HG03097 (cell line): ENCODE results near the gene HAO1.
"Not testable (repeated sequence)": the region's sequence is repeated elsewhere in the genome, so short reads cannot be mapped to it uniquely, and the experiment has no call there.

Experiments
- ATAC-seq: cut with Tn5 transposase; IDR thresholded peaks from one replicate; pipeline ENCODE4 v1.9.1; 2021; ENCODE audit not compliant: unreplicated experiment, low FRiP score

The HAO1 gene

DNA sequence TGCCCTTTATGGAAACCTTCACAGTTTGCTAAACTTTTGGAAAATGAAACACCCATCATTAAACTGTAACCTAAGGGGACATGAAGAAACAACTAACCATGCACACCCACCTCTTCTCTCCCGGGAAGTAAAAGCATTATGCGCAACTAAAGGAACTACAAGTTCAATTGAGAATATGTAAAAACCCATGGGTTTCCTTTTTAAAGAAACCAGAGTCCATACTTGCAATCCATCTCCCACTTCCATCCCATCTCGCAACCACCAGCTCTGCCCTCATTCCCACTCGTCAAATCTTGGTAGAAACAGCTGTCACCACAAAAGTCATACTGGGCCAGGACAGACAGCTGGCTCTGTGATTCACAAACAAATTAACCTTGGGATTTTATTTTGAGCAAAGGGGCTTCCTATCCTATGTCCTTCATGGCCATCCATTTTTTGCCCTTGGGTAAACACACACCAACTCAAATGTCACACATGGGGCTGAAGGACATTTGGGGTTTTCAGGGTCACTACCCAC, 81.5 kb downstream of the HAO1 start:
- no peak for ATAC-seq

DNA sequence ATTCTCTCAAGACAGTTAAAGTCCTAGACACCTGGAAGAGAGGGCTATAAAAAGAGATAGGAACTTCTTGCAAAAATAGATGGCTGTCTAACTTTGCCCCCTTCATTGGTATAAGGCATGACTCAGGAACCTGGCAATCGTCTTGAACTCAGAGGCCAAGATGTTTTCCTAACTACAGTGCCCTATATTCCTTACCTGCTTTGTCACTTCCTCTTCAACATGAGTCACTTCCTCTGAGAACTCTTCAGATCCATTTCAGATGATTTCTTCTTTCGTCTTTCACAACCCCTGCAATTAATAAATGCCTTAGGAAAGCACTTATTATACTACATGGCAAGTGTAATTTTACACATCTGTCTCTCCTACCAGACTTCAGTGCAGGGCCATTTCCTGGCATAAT, 83.5 kb downstream of the HAO1 start:
- no peak for ATAC-seq

DNA sequence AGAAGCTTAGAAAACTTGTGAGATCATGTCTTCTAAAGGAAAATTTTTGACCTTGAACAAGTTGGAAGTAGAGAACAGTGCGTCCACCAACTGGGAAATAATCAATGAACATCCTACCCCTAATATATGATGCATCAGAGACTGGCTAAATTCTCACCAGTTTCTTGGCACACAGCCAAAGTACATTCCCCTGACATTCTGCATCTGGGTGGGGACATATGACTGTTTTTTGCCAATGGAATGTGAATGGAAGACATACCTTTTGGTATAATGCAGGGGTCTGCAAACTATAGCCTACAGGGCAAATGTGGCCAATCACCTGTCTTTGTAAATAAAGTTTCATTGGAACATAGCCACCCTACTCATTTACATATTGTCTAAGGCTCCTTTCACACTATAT, 84.7 kb downstream of the HAO1 start:
- no peak for ATAC-seq

DNA sequence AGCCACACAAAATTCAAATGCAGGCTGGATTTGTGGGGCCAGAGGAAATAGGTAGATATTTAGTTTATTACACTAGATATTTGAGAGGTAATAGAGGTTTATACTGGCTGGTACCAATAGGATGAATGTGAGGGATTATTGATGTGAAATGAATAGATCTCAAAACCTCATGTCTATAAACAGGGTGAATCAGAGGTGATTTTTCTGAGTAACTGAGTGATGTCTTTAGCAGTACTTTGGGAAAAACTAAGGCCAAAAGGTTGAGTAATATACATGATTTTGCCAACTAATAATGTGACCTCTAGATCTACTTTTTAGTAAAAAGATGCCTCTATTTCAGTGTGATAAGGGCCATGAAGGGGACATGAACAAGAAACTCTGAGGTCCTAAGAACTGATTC, 86.8 kb downstream of the HAO1 start:
- ATAC-seq, result no peak

DNA sequence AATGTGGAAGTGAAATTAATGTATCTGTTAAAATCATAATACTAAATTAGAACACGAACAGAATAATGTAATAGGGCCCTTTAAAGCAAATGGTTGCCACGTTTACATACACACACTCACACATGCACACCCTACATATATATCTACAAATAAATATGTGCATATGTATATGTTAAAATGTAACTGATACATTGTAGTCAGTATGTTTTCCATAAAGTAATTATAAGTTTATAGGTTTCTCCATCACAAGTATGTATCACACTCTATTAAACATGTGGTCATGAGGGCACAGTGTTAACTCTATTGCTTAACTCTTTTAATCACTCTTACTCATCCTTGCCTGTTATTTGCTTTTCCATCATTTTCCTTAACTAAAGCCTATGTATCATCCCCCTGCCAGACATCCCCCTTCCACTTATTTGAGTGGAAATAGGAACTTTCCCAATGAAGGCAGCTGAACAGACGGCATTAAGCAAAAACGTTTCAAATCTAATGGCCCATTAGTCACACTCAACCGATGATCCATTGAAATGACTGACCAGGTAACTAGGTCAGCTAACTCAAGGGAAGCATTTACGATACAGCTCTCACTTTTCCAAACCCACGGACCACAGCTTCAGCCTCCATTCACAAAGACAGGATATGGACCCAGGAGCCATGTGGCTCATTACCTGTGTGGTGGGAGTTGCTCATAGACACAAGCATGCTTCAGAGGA, 89.3 kb downstream of the HAO1 start:
- no peak for ATAC-seq

DNA sequence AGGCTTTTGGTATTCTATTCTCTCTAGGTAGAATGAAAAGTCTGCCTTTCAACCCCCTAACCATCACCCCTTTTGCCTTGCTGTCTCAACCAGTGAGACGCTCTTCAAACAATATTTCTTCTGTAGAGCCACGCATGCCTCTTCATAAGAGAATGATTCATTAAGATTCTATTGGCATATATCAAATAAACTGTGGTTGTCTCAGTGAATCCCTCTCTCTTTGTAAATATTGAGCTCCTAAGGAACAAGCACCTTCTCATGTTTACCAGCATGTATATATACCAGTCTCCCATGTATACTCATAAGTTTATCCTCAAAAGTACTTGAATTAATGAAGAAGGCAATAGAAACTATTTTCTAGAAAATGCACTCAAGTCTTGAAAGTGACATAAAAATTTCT, 90.6 kb downstream of the HAO1 start:
- no peak for ATAC-seq

DNA sequence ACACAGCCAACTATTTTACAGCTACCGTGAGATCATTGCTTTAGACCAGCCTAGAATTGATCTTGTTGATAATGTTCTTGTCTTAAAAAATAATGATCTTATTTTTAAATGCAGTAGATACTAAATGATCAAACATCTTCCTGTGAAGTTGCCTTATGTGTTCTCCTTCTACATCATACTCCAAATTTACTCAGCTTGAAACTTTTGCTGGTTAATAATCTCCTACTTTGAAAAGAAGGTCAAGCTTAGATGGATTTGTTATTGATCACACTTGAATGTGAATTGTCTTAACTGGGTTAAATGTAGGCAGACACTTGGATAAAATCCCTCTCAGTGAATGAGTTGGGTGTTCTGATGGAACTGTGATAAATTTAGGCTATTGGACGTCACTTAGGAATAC, 91.9 kb downstream of the HAO1 start:
- no peak for ATAC-seq

DNA sequence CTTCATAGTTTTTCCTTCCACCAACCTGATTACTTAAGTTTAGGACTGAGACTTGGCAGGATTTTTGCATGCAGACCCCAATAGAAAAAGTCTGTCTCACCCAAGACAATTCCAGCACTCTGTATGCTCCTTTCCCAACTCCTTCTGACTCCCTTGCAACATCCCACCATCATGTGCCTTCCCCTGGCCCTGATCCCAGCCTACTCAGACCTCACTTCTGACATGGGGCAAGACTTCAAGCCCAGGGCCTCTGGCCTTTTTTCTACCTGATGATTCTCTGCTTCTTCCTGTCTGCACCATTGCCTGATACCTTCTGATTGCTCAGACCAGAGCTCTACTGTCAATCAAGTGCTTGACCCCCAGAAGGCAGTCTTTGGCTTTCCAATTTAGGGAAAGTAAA, 96.6 kb downstream of the HAO1 start:
- ATAC-seq, result no peak

DNA sequence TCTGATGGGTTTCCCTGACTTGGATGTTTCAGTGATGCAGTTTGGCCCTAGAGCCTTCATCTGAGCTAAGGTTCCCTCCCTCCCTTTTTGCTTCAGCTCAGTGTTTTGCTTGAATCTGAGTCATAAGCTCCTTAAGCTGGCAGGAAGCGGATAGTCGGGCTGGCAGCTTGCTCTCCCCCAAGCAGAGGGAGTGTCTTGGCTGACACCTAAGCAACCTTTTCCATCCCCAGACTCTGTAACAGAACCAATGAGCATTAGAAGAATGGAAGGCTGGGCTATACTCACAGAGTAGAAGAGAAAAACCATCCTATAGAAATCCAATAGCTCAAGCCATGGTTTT, 98.3 kb downstream of the HAO1 start:
- ATAC-seq, result no peak

DNA sequence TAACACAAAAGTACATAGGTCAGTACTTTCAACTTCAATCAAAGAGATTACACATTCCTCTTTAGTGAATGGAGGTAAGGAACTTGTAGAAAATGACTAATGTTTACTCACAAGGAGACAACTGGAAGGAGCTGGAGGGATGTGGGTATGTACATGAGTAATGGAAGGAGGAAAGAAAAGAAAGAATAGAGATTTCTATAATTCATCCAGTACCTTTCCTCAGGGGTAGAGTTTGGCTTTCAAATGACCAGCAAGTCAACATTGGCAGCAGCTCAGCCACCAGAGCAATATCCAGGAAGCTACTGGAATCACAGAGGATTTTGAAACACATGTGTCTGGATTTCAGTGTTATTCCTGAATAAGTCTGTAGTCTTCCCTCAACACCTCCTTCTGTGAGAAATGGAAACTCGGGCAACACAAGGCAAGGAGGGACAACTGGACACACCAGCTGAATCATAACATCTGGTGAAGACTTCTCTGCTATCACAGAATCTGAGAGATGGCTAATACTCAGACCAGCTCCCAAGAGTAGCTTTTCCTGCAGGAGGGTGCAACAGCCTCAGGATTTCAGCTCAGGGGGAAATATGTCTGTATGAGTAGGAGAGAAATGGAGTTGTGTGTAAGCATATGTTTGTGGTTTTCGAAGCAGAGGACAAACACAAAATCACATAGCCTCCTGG, 98.8 kb downstream of the HAO1 start:
- ATAC-seq, result no peak

DNA sequence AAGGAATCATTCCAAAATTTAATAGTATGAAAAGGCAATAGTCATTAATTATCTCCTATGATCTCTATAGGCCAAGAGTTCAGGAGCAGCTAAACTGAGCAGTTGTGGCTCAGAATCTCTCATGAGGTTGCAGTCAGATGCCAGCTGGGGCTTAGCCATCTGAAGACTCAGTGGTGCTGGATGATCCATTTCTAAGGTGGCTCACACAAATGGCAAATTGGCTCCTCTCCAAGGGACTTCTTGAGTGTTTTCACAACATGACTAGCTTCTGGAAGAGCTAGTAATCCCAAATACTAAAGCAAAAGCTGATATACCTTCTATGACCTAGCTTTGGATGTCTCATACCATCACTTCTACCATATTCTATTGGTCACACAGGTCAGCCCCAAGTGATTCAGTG, 104.2 kb downstream of the HAO1 start:
- no peak for ATAC-seq

DNA sequence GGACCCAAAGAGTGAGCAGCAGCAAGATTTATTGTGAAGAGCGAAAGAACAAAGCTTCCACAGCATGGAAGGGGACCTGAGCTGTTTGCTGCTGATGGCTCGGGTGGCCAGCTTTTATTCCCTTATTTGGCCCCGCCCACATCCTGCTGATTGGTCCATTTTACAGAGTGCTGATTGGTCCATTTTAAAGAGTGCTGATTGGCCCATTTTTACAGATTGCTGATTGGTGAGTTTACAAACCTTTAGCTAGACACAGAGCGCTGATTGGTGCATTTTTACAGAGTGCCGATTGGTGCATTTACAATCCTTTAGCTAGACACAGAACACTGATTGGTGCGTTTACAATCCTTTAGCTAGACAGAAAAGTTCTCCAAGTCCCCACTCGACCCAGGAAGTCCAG, 105.8 kb downstream of the HAO1 start:
- not testable (repeated sequence) for ATAC-seq
